Measurements from ENCODE around the gene PCP2.

Gene PCP2

GRCh38 chr19:7617172-7617571 is 16.3 kb downstream of the PCP2 start:
- no peak for FAIRE-seq
- TF ChIP-seq TAF1 (IDR thresholded peaks at IDR 0.05; ENCODE audit: low read depth, low read length) (no peak), POU2F2 (IDR thresholded peaks at IDR 0.05; ENCODE audit: low read depth, low read length) (no peak), POLR2AphosphoS5 (IDR thresholded peaks at IDR 0.05; ENCODE audit: low read depth, low read length) (no peak), SPI1 (IDR thresholded peaks at IDR 0.05; ENCODE audit: low read depth, low read length) (no peak), POLR2A (IDR thresholded peaks at IDR 0.05; ENCODE audit: low read depth, low read length) (no peak), PAX5 (IDR thresholded peaks at IDR 0.05; ENCODE audit: insufficient read depth, low read length, severe bottlenecking) (no peak)
- no peak for DNase-seq (ENCODE audit: insufficient read length, low spot score)

GRCh38 chr19:7614859-7615741 is 18.4 kb downstream of the PCP2 start:
- no peak for DNase-seq (ENCODE audit: insufficient read length, low spot score)
- no peak for FAIRE-seq
- TF ChIP-seq POLR2AphosphoS5 (IDR thresholded peaks at IDR 0.05; ENCODE audit: low read depth, low read length) (no peak), SPI1 (IDR thresholded peaks at IDR 0.05; ENCODE audit: low read depth, low read length) (no peak), POU2F2 (IDR thresholded peaks at IDR 0.05; ENCODE audit: low read depth, low read length) (no peak), POLR2A (IDR thresholded peaks at IDR 0.05; ENCODE audit: low read depth, low read length) (no peak), TAF1 (IDR thresholded peaks at IDR 0.05; ENCODE audit: low read depth, low read length) (no peak), PAX5 (IDR thresholded peaks at IDR 0.05; ENCODE audit: insufficient read depth, low read length, severe bottlenecking) (no peak)

GRCh38 chr19:7612282-7613274 is 20.9 kb downstream of the PCP2 start:
- FAIRE-seq (no peak), DNase-seq (ENCODE audit: insufficient read length, low spot score) (no peak)
- TF ChIP-seq SPI1 (IDR thresholded peaks at IDR 0.05; ENCODE audit: low read depth, low read length): no peak
- no peak for TF ChIP-seq POU2F2 (IDR thresholded peaks at IDR 0.05; ENCODE audit: low read depth, low read length)
- no peak for TF ChIP-seq PAX5 (IDR thresholded peaks at IDR 0.05; ENCODE audit: insufficient read depth, low read length, severe bottlenecking)
- TF ChIP-seq POLR2AphosphoS5 (IDR thresholded peaks at IDR 0.05; ENCODE audit: low read depth, low read length): no peak
- TF ChIP-seq POLR2A (IDR thresholded peaks at IDR 0.05; ENCODE audit: low read depth, low read length): no peak
- no peak for TF ChIP-seq TAF1 (IDR thresholded peaks at IDR 0.05; ENCODE audit: low read depth, low read length)

GRCh38 chr19:7611541-7612279 is 21.8 kb downstream of the PCP2 start:
- TF ChIP-seq TAF1 (IDR thresholded peaks at IDR 0.05; ENCODE audit: low read depth, low read length) (no peak), POLR2A (IDR thresholded peaks at IDR 0.05; ENCODE audit: low read depth, low read length) (no peak), SPI1 (IDR thresholded peaks at IDR 0.05; ENCODE audit: low read depth, low read length) (no peak), PAX5 (IDR thresholded peaks at IDR 0.05; ENCODE audit: insufficient read depth, low read length, severe bottlenecking) (no peak), POU2F2 (IDR thresholded peaks at IDR 0.05; ENCODE audit: low read depth, low read length) (no peak), POLR2AphosphoS5 (IDR thresholded peaks at IDR 0.05; ENCODE audit: low read depth, low read length) (no peak)
- FAIRE-seq (no peak), DNase-seq (ENCODE audit: insufficient read length, low spot score) (no peak)

GRCh38 chr19:7610491-7611240 is 22.9 kb downstream of the PCP2 start:
- TF ChIP-seq POLR2A (IDR thresholded peaks at IDR 0.05; ENCODE audit: low read depth, low read length) (no peak), TAF1 (IDR thresholded peaks at IDR 0.05; ENCODE audit: low read depth, low read length) (no peak), POLR2AphosphoS5 (IDR thresholded peaks at IDR 0.05; ENCODE audit: low read depth, low read length) (no peak), PAX5 (IDR thresholded peaks at IDR 0.05; ENCODE audit: insufficient read depth, low read length, severe bottlenecking) (no peak), SPI1 (IDR thresholded peaks at IDR 0.05; ENCODE audit: low read depth, low read length) (no peak), POU2F2 (IDR thresholded peaks at IDR 0.05; ENCODE audit: low read depth, low read length) (no peak)
- no peak for FAIRE-seq
- DNase-seq (ENCODE audit: insufficient read length, low spot score): no peak

DNA sequence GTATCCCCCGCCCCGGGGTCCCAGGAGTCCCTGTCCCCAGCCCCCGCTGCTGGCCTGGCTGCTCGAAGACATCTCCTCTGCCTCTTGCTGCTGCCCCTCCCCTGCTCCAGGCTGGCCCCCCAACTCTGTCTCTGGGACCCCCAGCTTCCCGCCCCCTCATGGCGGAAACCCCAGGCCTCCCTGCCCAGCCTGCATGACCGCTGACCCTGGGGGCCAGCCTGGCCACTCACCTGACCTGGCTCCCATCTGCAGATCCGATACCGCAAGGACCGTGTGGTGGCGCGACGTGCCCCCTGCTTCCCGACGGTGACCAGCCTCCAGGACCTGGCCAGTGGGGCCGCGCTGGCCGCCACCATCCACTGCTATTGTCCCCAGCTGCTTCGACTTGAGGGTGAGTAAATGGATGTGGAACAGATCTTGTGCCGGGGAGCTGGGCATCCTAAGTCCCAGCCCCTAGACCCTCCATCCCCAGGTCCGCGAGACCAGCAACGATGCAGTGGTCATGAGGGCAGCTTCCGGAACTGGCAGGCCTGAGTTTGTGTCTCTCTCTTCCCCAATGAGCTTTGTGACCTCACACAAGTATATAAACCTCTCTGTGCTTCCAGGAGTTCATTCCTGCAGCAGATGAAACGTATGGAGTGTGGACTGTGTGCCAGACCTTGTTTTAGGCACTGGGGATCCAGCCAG is 25.5 kb downstream of the PCP2 start:
- DNase-seq (ENCODE audit: insufficient read length, low spot score) (no peak), FAIRE-seq (no peak)
- no peak for TF ChIP-seq POLR2AphosphoS5 (IDR thresholded peaks at IDR 0.05; ENCODE audit: low read depth, low read length)
- TF ChIP-seq PAX5 (IDR thresholded peaks at IDR 0.05; ENCODE audit: insufficient read depth, low read length, severe bottlenecking): no peak
- no peak for TF ChIP-seq TAF1 (IDR thresholded peaks at IDR 0.05; ENCODE audit: low read depth, low read length)
- no peak for TF ChIP-seq SPI1 (IDR thresholded peaks at IDR 0.05; ENCODE audit: low read depth, low read length)
- no peak for TF ChIP-seq POU2F2 (IDR thresholded peaks at IDR 0.05; ENCODE audit: low read depth, low read length)
- TF ChIP-seq POLR2A (IDR thresholded peaks at IDR 0.05; ENCODE audit: low read depth, low read length): no peak

DNA sequence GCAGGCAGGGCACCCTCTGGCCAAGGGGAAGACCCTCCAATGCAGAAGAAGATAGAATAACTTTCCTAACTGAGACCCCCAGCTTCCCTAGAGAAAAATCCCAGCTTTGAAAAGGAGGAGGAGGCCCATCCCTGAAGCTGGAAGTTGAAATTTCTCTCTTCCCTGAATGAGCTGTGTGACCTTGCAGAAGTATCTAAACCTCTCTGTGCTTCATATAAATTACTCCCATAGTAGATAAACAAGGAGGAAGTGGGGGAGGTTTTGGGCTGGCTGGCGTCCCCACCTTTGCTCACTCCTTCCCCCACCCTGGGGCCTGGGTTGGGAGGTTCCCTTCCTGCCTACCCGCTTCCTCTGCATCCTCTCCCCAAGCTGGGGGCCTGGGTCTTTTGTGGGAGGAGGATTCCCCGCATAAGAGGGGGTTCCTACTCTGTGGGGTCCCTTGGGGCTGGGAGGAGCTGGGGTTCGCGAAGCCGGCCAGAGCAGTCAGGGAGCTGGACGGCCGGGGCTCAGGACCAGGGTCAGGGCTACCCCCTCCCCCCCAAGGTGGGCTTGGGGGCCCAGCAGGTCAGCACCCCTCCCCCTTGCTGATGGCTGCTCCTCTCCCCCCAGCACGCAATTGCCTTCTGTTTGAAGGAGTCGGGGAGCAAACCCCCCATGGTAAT is 26.2 kb downstream of the PCP2 start:
- DNase-seq (ENCODE audit: insufficient read length, low spot score) (no peak), FAIRE-seq (no peak)
- TF ChIP-seq POLR2AphosphoS5 (IDR thresholded peaks at IDR 0.05; ENCODE audit: low read depth, low read length) (no peak), POLR2A (IDR thresholded peaks at IDR 0.05; ENCODE audit: low read depth, low read length) (no peak), SPI1 (IDR thresholded peaks at IDR 0.05; ENCODE audit: low read depth, low read length) (no peak), PAX5 (IDR thresholded peaks at IDR 0.05; ENCODE audit: insufficient read depth, low read length, severe bottlenecking) (no peak), POU2F2 (IDR thresholded peaks at IDR 0.05; ENCODE audit: low read depth, low read length) (no peak), TAF1 (IDR thresholded peaks at IDR 0.05; ENCODE audit: low read depth, low read length) (no peak)

Data from GM12891 (cell line).